ENCODE measurements around the gene SLC37A2. TPM values are rescaled to one million over a fixed set of nuclear protein-coding genes. Genes with fewer than 3 reads are reported as not detected.

The SLC37A2 gene
- total RNA-seq, 4 donors from 2014 or later: 0.26 to 4.1 (median 0.86) TPM

GRCh38 chr11:125071846-125072217, 8.7 kb downstream of the SLC37A2 start:
- intact Hi-C loops (cut with DNase I; ENCODE audit: low total_unique reads): no loop called here
- Histone ChIP-seq H3K9me3 (no peaks in the 10 kb centered on the region), H3K27ac (no peak overlapping the region), H3K4me1 (no peaks in the 10 kb centered on the region), H3K4me3 (no peak overlapping the region), H3K27me3 (no peaks in the 10 kb centered on the region), H3K36me3 (no peaks in the 10 kb centered on the region)
- DNase-seq: no peak
- no peak for TF ChIP-seq POLR2A (IDR thresholded peaks at IDR 0.05)
- TF ChIP-seq CTCF (IDR thresholded peaks at IDR 0.05): no peak

- intact Hi-C loops (cut with DNase I; ENCODE audit: low total_unique reads): no loop called here
- TF ChIP-seq POLR2A (IDR thresholded peaks at IDR 0.05) (no peak), CTCF (IDR thresholded peaks at IDR 0.05) (no peak)
- no peaks in the 10 kb centered on the region for H3K9me3 ChIP-seq
- H3K27me3 ChIP-seq: no peaks in the 10 kb centered on the region
- no peak overlapping the region for H3K27ac ChIP-seq
- no peak for DNase-seq
- no peaks in the 10 kb centered on the region for H3K36me3 ChIP-seq
- H3K4me3 ChIP-seq: no peak overlapping the region
- no peaks in the 10 kb centered on the region for H3K4me1 ChIP-seq
Observed at GRCh38 chr11:125072218-125072960, 9.3 kb downstream of the SLC37A2 start.

- no peak for DNase-seq
- no peak overlapping the region for H3K4me3 ChIP-seq
- H3K9me3 ChIP-seq: no peaks in the 10 kb centered on the region
- TF ChIP-seq CTCF (IDR thresholded peaks at IDR 0.05): no peak
- TF ChIP-seq POLR2A (IDR thresholded peaks at IDR 0.05): no peak
- no peaks in the 10 kb centered on the region for H3K4me1 ChIP-seq
- H3K36me3 ChIP-seq: no peaks in the 10 kb centered on the region
- intact Hi-C loops (cut with DNase I; ENCODE audit: low total_unique reads): no loop called here
- H3K27me3 ChIP-seq: no peaks in the 10 kb centered on the region
- H3K27ac ChIP-seq: no peak overlapping the region
Observed at GRCh38 chr11:125072961-125073590, 10.0 kb downstream of the SLC37A2 start.

- no peak overlapping the region for H3K4me3 ChIP-seq
- TF ChIP-seq POLR2A (IDR thresholded peaks at IDR 0.05) (no peak), CTCF (IDR thresholded peaks at IDR 0.05) (no peak)
- H3K27ac ChIP-seq: no peak overlapping the region
- H3K27me3 ChIP-seq: no peaks in the 10 kb centered on the region
- no peaks in the 10 kb centered on the region for H3K4me1 ChIP-seq
- intact Hi-C loops (cut with DNase I; ENCODE audit: low total_unique reads): no loop called here
- DNase-seq: no peak
- no peaks in the 10 kb centered on the region for H3K9me3 ChIP-seq
- H3K36me3 ChIP-seq: no peaks in the 10 kb centered on the region
Observed at GRCh38 chr11:125073616-125074483, 10.7 kb downstream of the SLC37A2 start.
